Tibial nerve (tissue), 4 donors: ENCODE data around the gene TRIM65. TPM values are rescaled to one million over a fixed set of nuclear protein-coding genes. Genes with fewer than 3 reads are reported as not detected.

Source experiments
- DNase-seq, 2 donors: peaks; one replicate each; pipeline ENCODE4 v3.0.0-alpha.2; 2019; ENCODE audit warnings: low spot score in 2 of 2
- H3K27ac ChIP-seq, 4 donors: fragments of 200-600 bp; sonication (generic) in 3 of 4; one replicate each; pipeline ENCODE4 v1.5.1; 2017 to 2019; ENCODE audit warnings: mild to moderate bottlenecking in 1 of 4
- H3K27me3 ChIP-seq, 2 donors: fragments of 200-600 bp; sonication (generic) in 1 of 2; one replicate each; pipeline versions ENCODE4 v1.5.1 to v1.6.0; 2017 to 2019
- H3K36me3 ChIP-seq, 3 donors: fragments of 200-600 bp; sonication (generic); one replicate each; pipeline ENCODE4 v1.5.1; 2018 to 2019
- H3K4me1 ChIP-seq, 4 donors: fragments of 200-600 bp; sonication (generic) in 3 of 4; one replicate each; pipeline ENCODE4 v1.5.1; 2017 to 2019
- H3K4me3 ChIP-seq, 4 donors: fragments of 200-600 bp; sonication (generic) in 3 of 4; one replicate each; pipeline ENCODE4 v1.5.1; 2017 to 2019; ENCODE audit warnings: mild to moderate bottlenecking in 1 of 4, moderate library complexity in 1 of 4
- H3K9me3 ChIP-seq, 4 donors: fragments of 200-600 bp; sonication (generic) in 3 of 4; one replicate each; pipeline ENCODE4 v1.5.1; 2017 to 2019
- CTCF ChIP-seq, 5 experiments: fragments of 200-600 bp in 3 of 5; fragments of 450-650 bp in 2 of 5; sonication (generic) in 3 of 5; IDR thresholded peaks; one replicate each; pipeline ENCODE4 v1.5.1; 2016 to 2019; ENCODE audit warnings: antibody characterized with exemption in 5 of 5, mild to moderate bottlenecking in 3 of 5, moderate library complexity in 2 of 5
- EP300 ChIP-seq, 2 donors: sonication (generic); formaldehyde crosslinking; IDR thresholded peaks; one replicate each; pipeline ENCODE4 v1.6.1; 2017; ENCODE audit warnings: antibody characterized with exemption in 2 of 2, mild to moderate bottlenecking in 1 of 2
- POLR2A ChIP-seq, 2 donors: fragments of 450-650 bp; IDR thresholded peaks; one replicate each; pipeline ENCODE4 v1.6.1; 2017; ENCODE audit warnings: antibody characterized with exemption in 2 of 2, mild to moderate bottlenecking in 2 of 2, moderate library complexity in 2 of 2
- WGBS, 2 donors: methylation state at CpG; one replicate each; pipeline ENCODE4 v1.1.5; 2018; 5-methylcytosine and 5-hydroxymethylcytosine counted together
- total RNA-seq, 4 donors: library from RNA; depleted of rRNA; stranded (reverse); fragments of >200 nt; gene quantifications; one replicate each; pipeline ENCODE4 v1.1.0, GENCODE V29; 2016

Gene TRIM65
- total RNA-seq, 4 donors from 2014 or later = 40.2 to 68.1 (median 41.5) TPM

GRCh38 chr17:75848523-75849278 is 48.0 kb downstream of the TRIM65 start:
- peaks cover 0 to 80% (median 52%) of the 10 kb centered on the region in 3 donors for H3K36me3 ChIP-seq
- peak overlapping the region in 3 of 4 donors; percentile 20 to 79 (median 65) for H3K27ac ChIP-seq
- no peaks in the 10 kb centered on the region for H3K27me3 ChIP-seq
- H3K9me3 ChIP-seq = no peaks in the 10 kb centered on the region
- DNase-seq = peak; percentile 67 to 85
- WGBS, 2 donors = 51 to 53% methylated on average over 16 of the region's 16 CpGs
- peaks cover 0 to 94% (median 30%) of the 10 kb centered on the region in 4 donors for H3K4me1 ChIP-seq
- TF ChIP-seq CTCF (IDR thresholded peaks at IDR 0.05) (peak; percentile 40 to 70 (median 64)), POLR2A (IDR thresholded peaks at IDR 0.05) (no peak), EP300 (IDR thresholded peaks at IDR 0.05) (peak in 1 of 2 donors; percentile 23)
- no peak overlapping the region for H3K4me3 ChIP-seq

GRCh38 chr17:75847614-75848522 is 48.9 kb downstream of the TRIM65 start:
- no peak for DNase-seq
- peak overlapping the region in 3 of 4 donors; percentile 13 to 79 (median 66) for H3K27ac ChIP-seq
- TF ChIP-seq POLR2A (IDR thresholded peaks at IDR 0.05) = no peak
- no peak for TF ChIP-seq CTCF (IDR thresholded peaks at IDR 0.05)
- no peak for TF ChIP-seq EP300 (IDR thresholded peaks at IDR 0.05)
- H3K27me3 ChIP-seq = no peaks in the 10 kb centered on the region
- H3K4me1 ChIP-seq = peaks cover 0 to 85% (median 23%) of the 10 kb centered on the region in 4 donors
- 82 to 87% methylated on average over 24 to 25 of the region's 25 CpGs for WGBS, 2 donors
- H3K9me3 ChIP-seq = no peaks in the 10 kb centered on the region
- H3K4me3 ChIP-seq = no peak overlapping the region
- H3K36me3 ChIP-seq = peaks cover 0 to 88% (median 52%) of the 10 kb centered on the region in 3 donors

GRCh38 chr17:75846692-75847613 is 49.8 kb downstream of the TRIM65 start:
- Histone ChIP-seq H3K27me3 (no peaks in the 10 kb centered on the region), H3K27ac (peak overlapping the region in 3 of 4 donors; percentile 34 to 79 (median 66)), H3K4me3 (no peak overlapping the region), H3K4me1 (peaks cover 0 to 77% (median 23%) of the 10 kb centered on the region in 4 donors), H3K9me3 (no peaks in the 10 kb centered on the region), H3K36me3 (peaks cover 0 to 89% (median 52%) of the 10 kb centered on the region in 3 donors)
- TF ChIP-seq POLR2A (IDR thresholded peaks at IDR 0.05) = no peak
- no peak for TF ChIP-seq EP300 (IDR thresholded peaks at IDR 0.05)
- no peak for DNase-seq
- WGBS, 2 donors = 86% methylated on average over 26 to 33 of the region's 34 CpGs

- no peak for TF ChIP-seq CTCF (IDR thresholded peaks at IDR 0.05)
- Histone ChIP-seq H3K27ac (peak overlapping the region; percentile 23 to 85 (median 80)), H3K4me1 (peaks cover 0 to 69% (median 19%) of the 10 kb centered on the region in 4 donors), H3K36me3 (peaks cover 0 to 83% (median 48%) of the 10 kb centered on the region in 3 donors), H3K9me3 (no peaks in the 10 kb centered on the region), H3K4me3 (no peak overlapping the region), H3K27me3 (no peaks in the 10 kb centered on the region)
- no peak for DNase-seq
- WGBS, 2 donors = 66 to 76% methylated on average over 22 of the region's 22 CpGs
Observed at GRCh38 chr17:75845933-75846691, 50.6 kb downstream of the TRIM65 start.
